Measurements from ENCODE around the gene TIGD3.

- TF ChIP-seq CTCF (IDR thresholded peaks at IDR 0.05) (no peak), POLR2A (IDR thresholded peaks at IDR 0.05) (no peak)
These were observed 45.3 kb downstream of the TIGD3 start for GRCh38 chr11:65399845-65400244.

Data from lower leg skin (tissue), 3 donors.